Keratinocyte (primary cell): ENCODE results near the gene SNX19. TPM values are rescaled to one million over a fixed set of nuclear protein-coding genes. Genes with fewer than 3 reads are reported as not detected.

Experiments
- DNase-seq: peaks from one replicate; pipeline ENCODE4 v3.0.0-alpha.2; 2011; ENCODE audit warnings: low read depth, missing footprints, low spot score
- FAIRE-seq: peaks from 2 replicates; lab custom pipeline; 2011; peaks lifted over from hg19 to GRCh38; lab: Jason Lieb, UNC
- H2AFZ ChIP-seq: 2 replicates; pipeline ENCODE4 v1.6.0; 2012; ENCODE audit warnings: low read length, control low read depth, inconsistent platforms; ENCODE audit not compliant: control insufficient read depth
- H3K27ac ChIP-seq: 2 replicates; pipeline ENCODE4 v1.5.1; 2011; ENCODE audit warnings: low read length; ENCODE audit not compliant: control insufficient read depth, insufficient read depth
- H3K27me3 ChIP-seq: 3 replicates; pipeline ENCODE4 v1.6.0; 2011; ENCODE audit warnings: low read length; ENCODE audit not compliant: control insufficient read depth, insufficient read depth; ENCODE audit errors: extremely low read depth
- H3K36me3 ChIP-seq, 2 experiments: 2 replicates in 1 of 2; 3 replicates in 1 of 2; pipeline ENCODE4 v1.5.1; 2011; ENCODE audit warnings: low read length in 2 of 2, mild to moderate bottlenecking in 1 of 2; ENCODE audit not compliant: control insufficient read depth in 2 of 2, insufficient read depth in 2 of 2; ENCODE audit errors: extremely low read depth in 1 of 2
- H3K4me1 ChIP-seq: 3 replicates; pipeline ENCODE4 v1.5.1; 2011; ENCODE audit warnings: low read length; ENCODE audit not compliant: control insufficient read depth, insufficient read depth; ENCODE audit errors: extremely low read depth
- H3K4me2 ChIP-seq: 3 replicates; pipeline ENCODE4 v1.6.0; 2011; ENCODE audit warnings: low read depth, low read length; ENCODE audit not compliant: control insufficient read depth, insufficient read depth; ENCODE audit errors: extremely low read depth
- H3K4me3 ChIP-seq, 3 experiments: fragments of 200-600 bp in 1 of 3; sonication (generic) in 1 of 3; 2 replicates in 2 of 3; 3 replicates in 1 of 3; pipeline ENCODE4 v1.5.1; 2011 to 2016; ENCODE audit warnings: low read length in 3 of 3, mild to moderate bottlenecking in 3 of 3, control low read depth in 2 of 3, inconsistent platforms in 1 of 3, low read depth in 1 of 3, mixed read lengths in 1 of 3, mixed run types in 1 of 3, moderate library complexity in 1 of 3; ENCODE audit not compliant: control insufficient read depth in 2 of 3, insufficient read depth in 2 of 3; ENCODE audit errors: extremely low read depth in 1 of 3
- H3K79me2 ChIP-seq: 2 replicates; pipeline ENCODE4 v1.6.0; 2012; ENCODE audit warnings: low read length; ENCODE audit not compliant: control insufficient read depth, insufficient read depth
- H3K9ac ChIP-seq: 3 replicates; pipeline ENCODE4 v1.6.0; 2011; ENCODE audit warnings: low read length; ENCODE audit not compliant: control insufficient read depth, insufficient read depth; ENCODE audit errors: extremely low read depth
- H3K9me1 ChIP-seq: 3 replicates; pipeline ENCODE4 v1.6.0; 2011; ENCODE audit warnings: low read length; ENCODE audit not compliant: control insufficient read depth, insufficient read depth; ENCODE audit errors: extremely low read depth
- H3K9me3 ChIP-seq: 2 replicates; pipeline ENCODE4 v1.5.1; 2012; ENCODE audit warnings: low read depth, low read length; ENCODE audit not compliant: control insufficient read depth
- H4K20me1 ChIP-seq: 3 replicates; pipeline ENCODE4 v1.6.0; 2011; ENCODE audit warnings: low read length; ENCODE audit not compliant: control insufficient read depth, insufficient read depth; ENCODE audit errors: extremely low read depth
- CTCF ChIP-seq, 3 experiments: IDR thresholded peaks in 1 of 3; conservative IDR thresholded peaks in 1 of 3; optimal IDR thresholded peaks in 1 of 3; 2 replicates in 2 of 3; 3 replicates in 1 of 3; pipeline versions ENCODE3 to v1.5.1; 2011; ENCODE audit warnings: low read length in 3 of 3, mild to moderate bottlenecking in 3 of 3, moderate library complexity in 2 of 3, control low read depth in 1 of 3, inconsistent platforms in 1 of 3; ENCODE audit not compliant: insufficient read depth in 2 of 3; ENCODE audit errors: extremely low read depth in 1 of 3
- EZH2 ChIP-seq: IDR thresholded peaks from one replicate; pipeline ENCODE4 v1.6.1; 2012; ENCODE audit warnings: inconsistent platforms, mild to moderate bottlenecking, low read length, moderate library complexity
- dilution Hi-C: fragments of 300-500 bp; cut with MboI; formaldehyde crosslinking; loops from one replicate; pipeline ENCODE4 v1.7.0; 2020; ENCODE audit warnings: low sequenced_read_pairs; ENCODE audit not compliant: extremely low pct_ligation_motif_present
- polyA plus RNA-seq, 5 experiments: library from polyadenylated mRNA; depleted of rRNA in 3 of 5; stranded (reverse) in 3 of 5; stranded (forward) in 1 of 5; unstranded in 1 of 5; fragments of >200 nt; gene quantifications; 1 replicate in 1 of 5; 2 replicates in 3 of 5; 3 replicates in 1 of 5; pipeline versions ENCODE4 v1.2.1 to v1.2.3, GENCODE V29; 2011 to 2012; ENCODE audit warnings: missing spikeins in 2 of 5, low read depth in 1 of 5, low replicate concordance in 1 of 5

SNX19 gene
- polyA plus RNA-seq, 1 donor (not counting 4 experiments of a cell fraction or from before 2014, with no cell fraction given) = 29.1 TPM

- H3K4me2 ChIP-seq = peak overlapping the region; percentile 90
- dilution Hi-C loops = no loop called here
- H3K9me3 ChIP-seq = no peaks in the 10 kb centered on the region
- DNase-seq = no peak
- H3K27me3 ChIP-seq = no peaks in the 10 kb centered on the region
- peak overlapping the region in 1 of 3 experiments; percentile 47 for H3K4me3 ChIP-seq
- H3K27ac ChIP-seq = peak overlapping the region; percentile 96
- no peaks in the 10 kb centered on the region for H3K36me3 ChIP-seq
- peaks cover 36% of the 10 kb centered on the region for H3K4me1 ChIP-seq
- H3K9me1 ChIP-seq = no peaks in the 10 kb centered on the region
- peak overlapping the region; percentile 78 for H3K9ac ChIP-seq
- H3K79me2 ChIP-seq = no peaks in the 10 kb centered on the region
- H2AFZ ChIP-seq = peak overlapping the region; percentile 45
- FAIRE-seq = peak; percentile 87
- no peaks in the 10 kb centered on the region for H4K20me1 ChIP-seq
- no peak for TF ChIP-seq CTCF (optimal IDR thresholded peaks at IDR 0.05 in 1 of 3, IDR thresholded peaks at IDR 0.05 in 1 of 3, conservative IDR thresholded peaks at IDR 0.05 in 1 of 3; ENCODE audit: extremely low read depth in 1 of 3, insufficient read depth in 2 of 3, low read length in 3 of 3)
- TF ChIP-seq EZH2 = no peak
These were observed 69.7 kb downstream of the SNX19 start for GRCh38 chr11:130846606-130847005.

- H3K9ac ChIP-seq = no peak overlapping the region
- no peaks in the 10 kb centered on the region for H3K27me3 ChIP-seq
- no peak overlapping the region for H3K27ac ChIP-seq
- TF ChIP-seq CTCF (optimal IDR thresholded peaks at IDR 0.05 in 1 of 3, IDR thresholded peaks at IDR 0.05 in 1 of 3, conservative IDR thresholded peaks at IDR 0.05 in 1 of 3; ENCODE audit: extremely low read depth in 1 of 3, insufficient read depth in 2 of 3, low read length in 3 of 3) = no peak
- no peak for TF ChIP-seq EZH2
- no peaks in the 10 kb centered on the region for H3K79me2 ChIP-seq
- no peak overlapping the region for H2AFZ ChIP-seq
- H3K9me1 ChIP-seq = no peaks in the 10 kb centered on the region
- no peaks in the 10 kb centered on the region for H3K9me3 ChIP-seq
- H3K4me2 ChIP-seq = no peak overlapping the region
- FAIRE-seq = no peak
- peaks cover 14% of the 10 kb centered on the region for H3K4me1 ChIP-seq
- no peaks in the 10 kb centered on the region for H4K20me1 ChIP-seq
- no peak for DNase-seq
- H3K4me3 ChIP-seq = no peak overlapping the region
- dilution Hi-C loops = no loop called here
- H3K36me3 ChIP-seq = no peaks in the 10 kb centered on the region
These were observed 74.3 kb downstream of the SNX19 start for GRCh38 chr11:130842001-130842400.
